T-helper 2 cell treated with Interferon-gamma antibody and Interleukin-4, amounts not matched to agents 5 μg/mL and 100 μg/mL, for 36 hours (primary cell): Measurements from ENCODE around the gene SFT2D3.

Experiments used
- DNase-seq: peaks from one replicate; pipeline ENCODE4 v3.0.0; 2021; ENCODE audit warnings: low spot score
- H3K27ac Mint-ChIP-seq: one replicate; pipeline ENCODE4 v1.8.0; 2021; ENCODE audit warnings: mild to moderate bottlenecking, mixed read lengths
- H3K27me3 Mint-ChIP-seq: one replicate; pipeline ENCODE4 v1.8.0; 2021; ENCODE audit warnings: low read depth, mixed read lengths
- H3K36me3 Mint-ChIP-seq: one replicate; pipeline ENCODE4 v1.8.0; 2021; ENCODE audit warnings: low read depth, mixed read lengths
- H3K4me1 Mint-ChIP-seq: one replicate; pipeline ENCODE4 v1.8.0; 2021; ENCODE audit warnings: low read depth, mixed read lengths
- H3K4me3 Mint-ChIP-seq: one replicate; pipeline ENCODE4 v1.8.0; 2022; ENCODE audit warnings: mild to moderate bottlenecking, moderate library complexity, mixed read lengths
- H3K9me3 Mint-ChIP-seq: one replicate; pipeline ENCODE4 v1.8.0; 2021; ENCODE audit warnings: mixed read lengths

Gene SFT2D3

GRCh38 chr2:127660291-127660578 lies 41.1 kb upstream of the SFT2D3 start:
- no peaks in the 10 kb centered on the region for H3K9me3 Mint-ChIP-seq
- no peaks in the 10 kb centered on the region for H3K4me1 Mint-ChIP-seq
- no peaks in the 10 kb centered on the region for H3K36me3 Mint-ChIP-seq
- no peak for DNase-seq
- H3K27ac Mint-ChIP-seq, result no peak overlapping the region
- no peak overlapping the region for H3K4me3 Mint-ChIP-seq
- H3K27me3 Mint-ChIP-seq, result peaks cover 31% of the 10 kb centered on the region

GRCh38 chr2:127661072-127661649 lies 40.1 kb upstream of the SFT2D3 start:
- Mint-ChIP-seq H3K36me3 (no peaks in the 10 kb centered on the region), H3K4me3 (no peak overlapping the region), H3K9me3 (no peaks in the 10 kb centered on the region), H3K4me1 (no peaks in the 10 kb centered on the region), H3K27ac (no peak overlapping the region), H3K27me3 (peaks cover 37% of the 10 kb centered on the region)
- no peak for DNase-seq

- H3K4me1 Mint-ChIP-seq, result no peaks in the 10 kb centered on the region
- H3K27ac Mint-ChIP-seq, result no peak overlapping the region
- H3K9me3 Mint-ChIP-seq, result no peaks in the 10 kb centered on the region
- no peak for DNase-seq
- peaks cover 45% of the 10 kb centered on the region for H3K27me3 Mint-ChIP-seq
- no peak overlapping the region for H3K4me3 Mint-ChIP-seq
- H3K36me3 Mint-ChIP-seq, result no peaks in the 10 kb centered on the region
Measured at GRCh38 chr2:127661949-127662510, 39.3 kb upstream of the SFT2D3 start.

- DNase-seq, result no peak
- no peak overlapping the region for H3K4me3 Mint-ChIP-seq
- H3K27ac Mint-ChIP-seq, result no peak overlapping the region
- no peaks in the 10 kb centered on the region for H3K9me3 Mint-ChIP-seq
- no peaks in the 10 kb centered on the region for H3K4me1 Mint-ChIP-seq
- no peaks in the 10 kb centered on the region for H3K36me3 Mint-ChIP-seq
- peaks cover 51% of the 10 kb centered on the region for H3K27me3 Mint-ChIP-seq
Measured at GRCh38 chr2:127662937-127663565, 38.2 kb upstream of the SFT2D3 start.

GRCh38 chr2:127663566-127664064 lies 37.7 kb upstream of the SFT2D3 start:
- Mint-ChIP-seq H3K27ac (no peak overlapping the region), H3K36me3 (no peaks in the 10 kb centered on the region), H3K27me3 (peaks cover 54% of the 10 kb centered on the region), H3K4me1 (no peaks in the 10 kb centered on the region), H3K9me3 (no peaks in the 10 kb centered on the region), H3K4me3 (no peak overlapping the region)
- DNase-seq, result no peak

GRCh38 chr2:127664065-127664894 lies 37.0 kb upstream of the SFT2D3 start:
- no peak for DNase-seq
- H3K36me3 Mint-ChIP-seq, result no peaks in the 10 kb centered on the region
- peaks cover 58% of the 10 kb centered on the region for H3K27me3 Mint-ChIP-seq
- no peak overlapping the region for H3K4me3 Mint-ChIP-seq
- H3K27ac Mint-ChIP-seq, result no peak overlapping the region
- H3K4me1 Mint-ChIP-seq, result no peaks in the 10 kb centered on the region
- H3K9me3 Mint-ChIP-seq, result no peaks in the 10 kb centered on the region

- Mint-ChIP-seq H3K27me3 (peaks cover 60% of the 10 kb centered on the region), H3K27ac (no peak overlapping the region), H3K9me3 (no peaks in the 10 kb centered on the region), H3K36me3 (no peaks in the 10 kb centered on the region), H3K4me1 (no peaks in the 10 kb centered on the region), H3K4me3 (no peak overlapping the region)
- no peak for DNase-seq
Measured at GRCh38 chr2:127664895-127665225, 36.4 kb upstream of the SFT2D3 start.

- no peak overlapping the region for H3K4me3 Mint-ChIP-seq
- peaks cover 62% of the 10 kb centered on the region for H3K27me3 Mint-ChIP-seq
- no peaks in the 10 kb centered on the region for H3K9me3 Mint-ChIP-seq
- H3K36me3 Mint-ChIP-seq, result no peaks in the 10 kb centered on the region
- no peaks in the 10 kb centered on the region for H3K4me1 Mint-ChIP-seq
- no peak for DNase-seq
- H3K27ac Mint-ChIP-seq, result no peak overlapping the region
Measured at GRCh38 chr2:127665267-127665893, 35.9 kb upstream of the SFT2D3 start.

- Mint-ChIP-seq H3K4me1 (no peaks in the 10 kb centered on the region), H3K9me3 (no peaks in the 10 kb centered on the region), H3K27me3 (peaks cover 66% of the 10 kb centered on the region), H3K4me3 (no peak overlapping the region), H3K27ac (no peak overlapping the region), H3K36me3 (no peaks in the 10 kb centered on the region)
- no peak for DNase-seq
Measured at GRCh38 chr2:127669056-127669455, 32.2 kb upstream of the SFT2D3 start.

GRCh38 chr2:127670055-127670956 lies 31.0 kb upstream of the SFT2D3 start:
- H3K27me3 Mint-ChIP-seq, result peaks cover 63% of the 10 kb centered on the region
- no peaks in the 10 kb centered on the region for H3K9me3 Mint-ChIP-seq
- H3K27ac Mint-ChIP-seq, result no peak overlapping the region
- H3K4me3 Mint-ChIP-seq, result no peak overlapping the region
- no peaks in the 10 kb centered on the region for H3K36me3 Mint-ChIP-seq
- DNase-seq, result no peak
- H3K4me1 Mint-ChIP-seq, result peaks cover 3% of the 10 kb centered on the region

- Mint-ChIP-seq H3K4me1 (peaks cover 3% of the 10 kb centered on the region), H3K27ac (no peak overlapping the region), H3K9me3 (no peaks in the 10 kb centered on the region), H3K4me3 (no peak overlapping the region), H3K36me3 (no peaks in the 10 kb centered on the region), H3K27me3 (peaks cover 62% of the 10 kb centered on the region)
- DNase-seq, result no peak
Measured at GRCh38 chr2:127670957-127671290, 30.4 kb upstream of the SFT2D3 start.

GRCh38 chr2:127671557-127672302 lies 29.6 kb upstream of the SFT2D3 start:
- DNase-seq, result no peak
- Mint-ChIP-seq H3K36me3 (no peaks in the 10 kb centered on the region), H3K27ac (no peak overlapping the region), H3K9me3 (no peaks in the 10 kb centered on the region), H3K27me3 (peaks cover 62% of the 10 kb centered on the region), H3K4me3 (no peak overlapping the region), H3K4me1 (peaks cover 3% of the 10 kb centered on the region)
